A673 (cell line): ENCODE measurements around the gene ANKRD11. TPM values are rescaled to one million over a fixed set of nuclear protein-coding genes. Genes with fewer than 3 reads are reported as not detected.
"Not testable (repeated sequence)": the region's sequence is repeated elsewhere in the genome, so short reads cannot be mapped to it uniquely, and the experiment has no call there.

Source experiments
- BruUV-seq: library from RNA; stranded (reverse); fragments of 400-500 nt; replicated peaks from 2 replicates; lab custom pipeline; 2021; lab: Mats Ljungman, UMichigan
- CTCF ChIA-PET: fragments of 300-600 bp; sonication (Branson Sonifier 250); formaldehyde crosslinking; loops from one replicate; lab custom pipeline; 2022; ENCODE audit warnings: antibody characterized with exemption; lab: Charles Lee
- POLR2A ChIA-PET: fragments of 300-600 bp; sonication (Branson Sonifier 250); formaldehyde crosslinking; loops from one replicate; lab custom pipeline; 2022; ENCODE audit warnings: antibody characterized with exemption; ENCODE audit not compliant: low non-redundant PET; lab: Charles Lee
- DNase-seq: peaks from one replicate; pipeline ENCODE4 v3.0.0-alpha.2; 2015; ENCODE audit warnings: low spot score
- H3K27ac ChIP-seq: fragments of 200-600 bp; sonication (generic); 2 replicates; pipeline ENCODE4 v1.5.1; 2016; ENCODE audit warnings: mixed run types, low read depth, mild to moderate bottlenecking, mixed read lengths, antibody characterized with exemption, low read length; ENCODE audit not compliant: poor library complexity, severe bottlenecking
- H3K27me3 ChIP-seq: fragments of 200-600 bp; sonication (generic); replicated peaks from 2 replicates; pipeline ENCODE4 v1.6.1; 2017; ENCODE audit warnings: mixed run types, low read depth, mild to moderate bottlenecking, mixed read lengths, antibody characterized with exemption, low read length; ENCODE audit not compliant: insufficient read depth, poor library complexity
- H3K36me3 ChIP-seq: fragments of 200-600 bp; sonication (generic); 2 replicates; pipeline ENCODE4 v1.6.1; 2016; ENCODE audit warnings: mixed run types, mild to moderate bottlenecking, mixed read lengths, antibody characterized with exemption, low read length; ENCODE audit not compliant: insufficient read depth, poor library complexity, severe bottlenecking
- H3K4me1 ChIP-seq: fragments of 200-600 bp; sonication (generic); 2 replicates; pipeline ENCODE4 v1.6.1; 2017; ENCODE audit warnings: mixed run types, mild to moderate bottlenecking, mixed read lengths, antibody characterized with exemption, low read length; ENCODE audit not compliant: insufficient read depth, poor library complexity, severe bottlenecking
- H3K4me3 ChIP-seq: fragments of 200-600 bp; sonication (generic); 2 replicates; pipeline ENCODE4 v1.5.1; 2016; ENCODE audit warnings: low read depth, mixed run types, mild to moderate bottlenecking, mixed read lengths, low read length; ENCODE audit not compliant: poor library complexity, severe bottlenecking
- H3K9me3 ChIP-seq: fragments of 200-600 bp; sonication (generic); 2 replicates; pipeline ENCODE4 v1.6.1; 2016; ENCODE audit warnings: mixed run types, low read depth, mild to moderate bottlenecking, mixed read lengths, antibody characterized with exemption, low read length; ENCODE audit not compliant: poor library complexity, severe bottlenecking
- EZH2 ChIP-seq: fragments of 200-600 bp; sonication (generic); IDR thresholded peaks from 2 replicates; pipeline ENCODE4 v1.6.1; 2017; ENCODE audit warnings: borderline replicate concordance, low read depth, mild to moderate bottlenecking, mixed read lengths, antibody characterized with exemption, low read length; ENCODE audit not compliant: poor library complexity, severe bottlenecking
- intact Hi-C: fragments of 100-400 bp; cut with micrococcal nuclease; formaldehyde crosslinking; loops from one replicate; pipeline ENCODE4 v1.10.0; 2022; ENCODE audit not compliant: unreplicated experiment
- total RNA-seq: library from RNA; stranded (reverse); gene quantifications from 2 replicates; pipeline ENCODE4 v1.2.3, GENCODE V29; 2021
- TF ChIP-seq, protein P1 (sequence below): fragments of 300-800, 200-600 bp; sonication (generic); conservative IDR thresholded peaks from 2 replicates; pipeline ENCODE4 v1.5.1; 2017; ENCODE audit warnings: low read depth, mild to moderate bottlenecking, antibody characterized with exemption, low read length, moderate library complexity, mixed read lengths

Gene ANKRD11
- total RNA-seq, 1 experiment from 2014 or later, result 217 TPM

DNA sequence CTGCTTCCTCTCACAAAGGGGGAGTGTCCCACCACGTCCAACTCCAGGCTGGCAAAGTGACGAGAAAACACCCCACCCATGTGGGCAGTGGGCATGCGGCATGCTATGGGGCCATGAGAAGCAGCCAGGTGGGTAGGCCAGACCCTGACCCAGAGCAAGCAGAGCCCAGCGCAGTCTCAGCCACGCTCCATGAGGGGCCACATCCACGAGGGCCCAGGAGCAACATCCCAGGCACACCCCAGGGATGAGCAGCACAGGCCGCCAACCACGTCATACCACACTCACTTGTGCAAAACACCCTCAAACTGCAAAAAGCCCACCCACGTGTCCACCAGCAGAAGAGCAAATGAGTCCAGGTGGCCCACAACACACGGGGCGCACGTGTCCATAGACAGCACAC, 155.9 kb downstream of the ANKRD11 start:
- DNase-seq, result no peak
- BruUV-seq, result no TSS peak
- no peaks in the 10 kb centered on the region for H3K36me3 ChIP-seq
- no peak overlapping the region for H3K4me3 ChIP-seq
- H3K9me3 ChIP-seq, result no peaks in the 10 kb centered on the region
- H3K27ac ChIP-seq, result peak overlapping the region; percentile 63
- no peak for TF ChIP-seq EZH2
- TF ChIP-seq, protein P1, sequence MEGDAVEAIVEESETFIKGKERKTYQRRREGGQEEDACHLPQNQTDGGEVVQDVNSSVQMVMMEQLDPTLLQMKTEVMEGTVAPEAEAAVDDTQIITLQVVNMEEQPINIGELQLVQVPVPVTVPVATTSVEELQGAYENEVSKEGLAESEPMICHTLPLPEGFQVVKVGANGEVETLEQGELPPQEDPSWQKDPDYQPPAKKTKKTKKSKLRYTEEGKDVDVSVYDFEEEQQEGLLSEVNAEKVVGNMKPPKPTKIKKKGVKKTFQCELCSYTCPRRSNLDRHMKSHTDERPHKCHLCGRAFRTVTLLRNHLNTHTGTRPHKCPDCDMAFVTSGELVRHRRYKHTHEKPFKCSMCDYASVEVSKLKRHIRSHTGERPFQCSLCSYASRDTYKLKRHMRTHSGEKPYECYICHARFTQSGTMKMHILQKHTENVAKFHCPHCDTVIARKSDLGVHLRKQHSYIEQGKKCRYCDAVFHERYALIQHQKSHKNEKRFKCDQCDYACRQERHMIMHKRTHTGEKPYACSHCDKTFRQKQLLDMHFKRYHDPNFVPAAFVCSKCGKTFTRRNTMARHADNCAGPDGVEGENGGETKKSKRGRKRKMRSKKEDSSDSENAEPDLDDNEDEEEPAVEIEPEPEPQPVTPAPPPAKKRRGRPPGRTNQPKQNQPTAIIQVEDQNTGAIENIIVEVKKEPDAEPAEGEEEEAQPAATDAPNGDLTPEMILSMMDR, result no peak
- peaks cover 59% of the 10 kb centered on the region for H3K4me1 ChIP-seq
- intact Hi-C loops, result loop anchor here (5.0 kb wide), 2 partner anchors 158 to 173 kb away; partner anchors contain the start of genes ANKRD11 and SPG7
- ChIA-PET POLR2A (no interaction called here), CTCF (no interaction called here)
- no peaks in the 10 kb centered on the region for H3K27me3 ChIP-seq

GRCh38 chr16:89334050-89334449, 156.3 kb downstream of the ANKRD11 start:
- TF ChIP-seq, protein P1, result no peak
- no peak for TF ChIP-seq EZH2
- Histone ChIP-seq H3K9me3 (no peaks in the 10 kb centered on the region), H3K4me3 (no peak overlapping the region), H3K4me1 (peaks cover 57% of the 10 kb centered on the region), H3K27ac (peak overlapping the region; percentile 63), H3K36me3 (peaks cover 2% of the 10 kb centered on the region), H3K27me3 (no peaks in the 10 kb centered on the region)
- POLR2A ChIA-PET, result no interaction called here
- no TSS peak for BruUV-seq
- DNase-seq, result no peak
- CTCF ChIA-PET, result no interaction called here
- intact Hi-C loops, result loop anchor here (5.0 kb wide), 2 partner anchors 158 to 173 kb away; partner anchors contain the start of genes ANKRD11 and SPG7

DNA sequence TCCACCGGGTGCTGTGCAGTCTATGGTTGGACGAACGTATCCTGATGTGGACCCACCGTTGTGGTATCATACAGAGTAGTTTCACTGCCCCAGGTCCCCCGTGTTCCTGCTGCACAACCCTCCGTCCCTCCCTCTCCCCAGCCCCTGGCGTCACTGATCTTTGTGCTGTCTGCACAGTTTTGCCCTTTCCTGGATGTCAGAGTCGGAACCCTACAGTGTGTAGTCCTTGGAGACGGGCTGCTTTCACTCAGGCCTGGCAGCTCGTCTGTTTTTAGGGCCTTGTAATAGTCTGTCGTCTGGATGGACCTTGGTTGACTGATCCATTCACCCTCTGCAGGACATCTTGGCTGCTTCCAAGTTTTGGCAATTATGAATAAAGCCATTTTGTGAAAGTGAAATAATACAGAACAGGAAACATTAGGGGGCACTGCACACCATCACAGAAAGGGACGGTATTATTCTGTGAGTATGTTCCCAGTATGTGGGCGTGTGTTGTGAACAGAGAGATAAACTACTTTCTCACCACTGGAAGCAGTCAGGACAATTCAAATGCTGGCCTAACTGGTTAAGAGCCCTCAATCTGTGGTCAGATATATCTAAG, 156.9 kb downstream of the ANKRD11 start:
- peak overlapping the region; percentile 63 for H3K27ac ChIP-seq
- CTCF ChIA-PET, result not testable (repeated sequence)

More for the DNA sequence above, 156.9 kb downstream of the ANKRD11 start:
- H3K4me1 ChIP-seq, result peaks cover 55% of the 10 kb centered on the region
- H3K9me3 ChIP-seq, H3K4me3 ChIP-seq, H3K36me3 ChIP-seq, POLR2A ChIA-PET, BruUV-seq, H3K27me3 ChIP-seq: not testable (repeated sequence)
- peak; percentile 89 for DNase-seq
- TF ChIP-seq, protein P1, result peak; percentile 64
- intact Hi-C loops, result loop anchor here (5.0 kb wide), 2 partner anchors 159 to 174 kb away; partner anchors contain the start of genes ANKRD11 and SPG7
